MV-4-11 (cell line): ENCODE results near the gene ADRA2B.

Experiments used
- DNase-seq: peaks from one replicate; lab custom pipeline; 2025; lab: John Stamatoyannopoulos, UW

Gene ADRA2B

GRCh38 chr2:96116879-96117533 lies 635 bp upstream of the ADRA2B start:
- no peak for DNase-seq

- DNase-seq: no peak
Measured at GRCh38 chr2:96115631-96116423, 544 bp downstream of the ADRA2B start.

GRCh38 chr2:96114903-96115581 lies 1.3 kb downstream of the ADRA2B start:
- no peak for DNase-seq

- no peak for DNase-seq
Measured at GRCh38 chr2:96114546-96114902, 1.8 kb downstream of the ADRA2B start.

- DNase-seq: no peak
Measured at GRCh38 chr2:96113951-96114350, 2.4 kb downstream of the ADRA2B start.

GRCh38 chr2:96113367-96113677 lies 3.0 kb downstream of the ADRA2B start:
- DNase-seq: no peak

GRCh38 chr2:96112501-96113366 lies 3.6 kb downstream of the ADRA2B start:
- no peak for DNase-seq

- DNase-seq: no peak
Measured at GRCh38 chr2:96111823-96112500, 4.4 kb downstream of the ADRA2B start.

- no peak for DNase-seq
Measured at GRCh38 chr2:96111257-96111640, 5.1 kb downstream of the ADRA2B start.

GRCh38 chr2:96110621-96111256 lies 5.6 kb downstream of the ADRA2B start:
- no peak for DNase-seq

GRCh38 chr2:96109931-96110511 lies 6.3 kb downstream of the ADRA2B start:
- no peak for DNase-seq

GRCh38 chr2:96109361-96109680 lies 7.0 kb downstream of the ADRA2B start:
- DNase-seq: no peak

- no peak for DNase-seq
Measured at GRCh38 chr2:96108541-96109360, 7.6 kb downstream of the ADRA2B start.

GRCh38 chr2:96108151-96108540 lies 8.2 kb downstream of the ADRA2B start:
- no peak for DNase-seq

- no peak for DNase-seq
Measured at GRCh38 chr2:96107708-96108065, 8.7 kb downstream of the ADRA2B start.

- DNase-seq: no peak
Measured at GRCh38 chr2:96106991-96107707, 9.2 kb downstream of the ADRA2B start.

GRCh38 chr2:96105994-96106715 lies 10.2 kb downstream of the ADRA2B start:
- DNase-seq: no peak

- DNase-seq: no peak
Measured at GRCh38 chr2:96105152-96105915, 11.0 kb downstream of the ADRA2B start.
